ENCODE data around the gene GGACT.

GGACT gene

GRCh38 chr13:100546713-100547405 lies 41.7 kb downstream of the GGACT start:
- DNase-seq, result no peak

GRCh38 chr13:100545684-100546061 lies 42.9 kb downstream of the GGACT start:
- no peak for DNase-seq

- no peak for DNase-seq
These were observed 43.5 kb downstream of the GGACT start for GRCh38 chr13:100544866-100545683.

- no peak for DNase-seq
These were observed 44.6 kb downstream of the GGACT start for GRCh38 chr13:100543872-100544602.

GRCh38 chr13:100542826-100543156 lies 45.8 kb downstream of the GGACT start:
- DNase-seq, result no peak

GRCh38 chr13:100541897-100542825 lies 46.4 kb downstream of the GGACT start:
- no peak for DNase-seq

- DNase-seq, result no peak
These were observed 48.0 kb downstream of the GGACT start for GRCh38 chr13:100540621-100541020.

GRCh38 chr13:100537951-100538462 lies 50.6 kb downstream of the GGACT start:
- DNase-seq, result no peak

GRCh38 chr13:100537486-100537885 lies 51.1 kb downstream of the GGACT start:
- DNase-seq, result no peak

GRCh38 chr13:100536643-100537180 lies 51.9 kb downstream of the GGACT start:
- DNase-seq, result no peak

GRCh38 chr13:100535426-100536135 lies 53.0 kb downstream of the GGACT start:
- DNase-seq, result no peak

GRCh38 chr13:100534911-100535310 lies 53.7 kb downstream of the GGACT start:
- no peak for DNase-seq

GRCh38 chr13:100534147-100534843 lies 54.3 kb downstream of the GGACT start:
- no peak for DNase-seq

- DNase-seq, result no peak
These were observed 55.0 kb downstream of the GGACT start for GRCh38 chr13:100533588-100534041.

GRCh38 chr13:100532836-100533435 lies 55.7 kb downstream of the GGACT start:
- DNase-seq, result no peak

GRCh38 chr13:100532090-100532766 lies 56.4 kb downstream of the GGACT start:
- no peak for DNase-seq

GRCh38 chr13:100530671-100531213 lies 57.8 kb downstream of the GGACT start:
- DNase-seq, result no peak

GRCh38 chr13:100529666-100530377 lies 58.8 kb downstream of the GGACT start:
- no peak for DNase-seq

GRCh38 chr13:100528820-100529219 lies 59.8 kb downstream of the GGACT start:
- no peak for DNase-seq

Measured in amniotic stem cell (primary cell).